Colonic mucosa (tissue), 4 donors: ENCODE measurements around the gene MRPS5. TPM values are rescaled to one million over a fixed set of nuclear protein-coding genes. Genes with fewer than 3 reads are reported as not detected.
"Not testable (repeated sequence)": the region's sequence is repeated elsewhere in the genome, so short reads cannot be mapped to it uniquely, and the experiment has no call there.

Experiments used
- DNase-seq: peaks from one replicate; pipeline ENCODE4 v3.0.0-alpha.2; 2020
- H3K27ac ChIP-seq: fragments of 200-600 bp; one replicate; pipeline ENCODE4 v1.8.0; 2021
- H3K27me3 ChIP-seq: fragments of 200-600 bp; one replicate; pipeline ENCODE4 v1.8.0; 2021
- H3K36me3 ChIP-seq: fragments of 200-600 bp; one replicate; pipeline ENCODE4 v1.8.0; 2021
- H3K4me1 ChIP-seq: fragments of 200-600 bp; one replicate; pipeline ENCODE4 v1.8.0; 2021; ENCODE audit warnings: mild to moderate bottlenecking
- H3K4me3 ChIP-seq: fragments of 200-600 bp; one replicate; pipeline ENCODE4 v1.8.0; 2021
- H3K9ac ChIP-seq, 2 donors: one replicate each; pipeline ENCODE4 v1.7.0; 2013; ENCODE audit warnings: control low read depth in 2 of 2, low read depth in 2 of 2, low read length in 2 of 2
- H3K9me3 ChIP-seq: fragments of 200-600 bp; one replicate; pipeline ENCODE4 v1.8.0; 2021
- CTCF ChIP-seq: fragments of 200-600 bp; IDR thresholded peaks from one replicate; pipeline ENCODE4 v1.8.0; 2022; ENCODE audit warnings: antibody characterized with exemption, mild to moderate bottlenecking
- intact Hi-C: fragments of 100-400 bp; cut with DNase I; formaldehyde crosslinking; loops from one replicate; pipeline ENCODE4 v1.14.1; 2022
- total RNA-seq, 2 donors: library from RNA; stranded (reverse); fragmentation: NEBNext Ultra II Directional in 1 of 2; extraction: Animal tissue kit (Norgen Biotek cat#: 25700) in 1 of 2; gene quantifications; one replicate each; pipeline ENCODE4 v1.2.1, GENCODE V29; 2021
- donor health status: healthy.
- donor health status: DM: no; HTN: no; CAD: no.
- donor health status: DM: no; HTN: no; CAD: no.

Gene MRPS5
- total RNA-seq, 2 donors from 2014 or later = 68.8 to 87.3 TPM

DNA sequence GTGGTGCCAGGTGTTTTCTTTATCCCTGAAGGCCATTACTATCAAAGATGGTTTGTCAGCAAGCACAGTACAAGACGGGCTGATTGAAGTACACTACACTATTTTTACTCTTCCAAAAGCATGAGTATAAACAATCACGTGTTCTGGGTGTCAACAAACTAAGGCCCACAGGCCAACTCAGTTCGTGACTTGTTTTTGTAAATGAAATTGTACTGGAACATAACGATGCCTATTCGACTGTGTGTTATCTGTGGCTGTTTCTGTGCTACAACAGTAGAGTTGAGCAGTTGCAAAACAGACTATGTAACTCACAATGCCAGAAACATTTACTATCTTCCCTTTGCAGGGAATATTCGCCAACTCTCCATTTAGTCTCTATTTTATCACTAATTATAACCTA, 12.3 kb downstream of the MRPS5 start:
- H3K36me3 ChIP-seq = peaks cover 20% of the 10 kb centered on the region
- H3K9ac ChIP-seq = no peak overlapping the region
- no peaks in the 10 kb centered on the region for H3K4me1 ChIP-seq
- intact Hi-C loops = no loop called here
- no peak overlapping the region for H3K27ac ChIP-seq
- no peak for TF ChIP-seq CTCF
- DNase-seq = no peak
- H3K9me3 ChIP-seq = no peaks in the 10 kb centered on the region
- H3K27me3 ChIP-seq = no peaks in the 10 kb centered on the region
- H3K4me3 ChIP-seq = no peak overlapping the region

DNA sequence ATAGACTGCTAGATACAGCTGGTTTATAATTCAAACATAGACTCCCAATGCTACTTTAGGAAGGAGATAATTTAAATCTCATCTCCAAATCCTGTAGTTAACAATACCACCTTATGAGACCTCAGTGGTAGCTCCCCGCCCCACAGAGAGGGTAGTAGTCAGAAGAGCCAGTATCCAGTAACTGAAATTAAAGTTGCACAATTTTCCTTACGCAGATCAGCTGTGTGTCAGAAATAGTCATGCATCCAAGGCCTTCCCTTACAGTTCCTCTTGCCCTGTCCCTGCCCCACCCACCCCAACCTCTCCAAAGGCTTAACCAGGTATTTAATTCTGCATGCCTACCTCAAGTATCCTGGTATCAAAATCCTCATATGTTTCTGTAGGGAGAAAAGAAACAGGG, 15.5 kb downstream of the MRPS5 start:
- Histone ChIP-seq H3K36me3 (peaks cover 19% of the 10 kb centered on the region), H3K4me1 (no peaks in the 10 kb centered on the region), H3K9ac (no peak overlapping the region), H3K27ac (no peak overlapping the region), H3K27me3 (no peaks in the 10 kb centered on the region), H3K4me3 (no peak overlapping the region), H3K9me3 (no peaks in the 10 kb centered on the region)
- intact Hi-C loops = no loop called here
- DNase-seq = no peak
- TF ChIP-seq CTCF = no peak

DNA sequence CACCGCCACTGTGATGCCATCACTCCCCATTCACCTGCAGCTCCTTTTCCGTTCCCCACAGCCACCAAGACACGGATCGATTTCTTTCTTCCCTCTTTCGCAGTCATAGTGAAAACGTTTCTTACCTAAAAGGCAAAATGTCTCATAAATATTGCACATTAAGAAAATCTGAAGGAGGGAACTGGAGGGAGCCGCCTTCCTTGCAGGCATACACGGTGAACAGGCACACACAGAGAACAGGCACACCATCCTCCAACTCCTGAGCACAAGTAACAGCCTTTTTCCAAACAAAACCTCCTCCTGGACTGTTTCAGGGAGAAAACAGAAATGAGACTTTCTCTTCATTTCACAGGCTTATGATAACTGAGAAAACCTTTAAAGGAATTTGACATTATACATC, 17.0 kb downstream of the MRPS5 start:
- intact Hi-C loops = no loop called here
- peaks cover 24% of the 10 kb centered on the region for H3K36me3 ChIP-seq
- no peak overlapping the region for H3K9ac ChIP-seq

DNA sequence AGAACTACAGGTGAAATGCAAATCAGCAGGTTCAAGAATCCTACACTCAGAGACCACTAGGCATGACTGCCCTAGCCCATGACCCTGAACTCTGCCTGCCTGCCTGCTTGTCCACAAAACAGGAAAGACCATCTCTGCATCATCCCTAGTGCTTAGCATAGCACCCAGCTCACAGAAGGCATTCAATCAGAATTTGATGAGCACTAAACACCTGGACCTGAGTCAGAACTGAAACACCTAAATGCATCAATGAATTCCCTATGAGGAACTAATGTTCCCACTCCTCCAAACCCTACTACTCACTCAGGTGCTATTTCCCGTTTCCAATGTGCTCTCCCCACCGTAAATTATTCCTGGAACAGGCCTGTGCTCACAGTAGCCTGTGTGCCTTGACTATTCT, 21.7 kb downstream of the MRPS5 start:
- no peak overlapping the region for H3K9ac ChIP-seq
- intact Hi-C loops = no loop called here
- H3K36me3 ChIP-seq = peaks cover 21% of the 10 kb centered on the region
- H3K4me3 ChIP-seq = no peak overlapping the region
- H3K9me3 ChIP-seq = no peaks in the 10 kb centered on the region
- TF ChIP-seq CTCF = no peak
- DNase-seq = no peak
- no peak overlapping the region for H3K27ac ChIP-seq
- H3K27me3 ChIP-seq = no peaks in the 10 kb centered on the region
- H3K4me1 ChIP-seq = no peaks in the 10 kb centered on the region

More for the DNA sequence above, 17.0 kb downstream of the MRPS5 start:
- no peaks in the 10 kb centered on the region for H3K9me3 ChIP-seq
- no peak for TF ChIP-seq CTCF
- H3K4me1 ChIP-seq = no peaks in the 10 kb centered on the region
- no peaks in the 10 kb centered on the region for H3K27me3 ChIP-seq
- no peak overlapping the region for H3K27ac ChIP-seq
- DNase-seq = no peak
- H3K4me3 ChIP-seq = no peak overlapping the region

GRCh38 chr2:95098273-95098672, 23.3 kb downstream of the MRPS5 start:
- DNase-seq, H3K9ac ChIP-seq, H3K9me3 ChIP-seq, H3K4me3 ChIP-seq, H3K27me3 ChIP-seq, intact Hi-C loops, H3K4me1 ChIP-seq, H3K27ac ChIP-seq: not testable (repeated sequence)
- H3K36me3 ChIP-seq = peaks cover 15% of the 10 kb centered on the region

DNA sequence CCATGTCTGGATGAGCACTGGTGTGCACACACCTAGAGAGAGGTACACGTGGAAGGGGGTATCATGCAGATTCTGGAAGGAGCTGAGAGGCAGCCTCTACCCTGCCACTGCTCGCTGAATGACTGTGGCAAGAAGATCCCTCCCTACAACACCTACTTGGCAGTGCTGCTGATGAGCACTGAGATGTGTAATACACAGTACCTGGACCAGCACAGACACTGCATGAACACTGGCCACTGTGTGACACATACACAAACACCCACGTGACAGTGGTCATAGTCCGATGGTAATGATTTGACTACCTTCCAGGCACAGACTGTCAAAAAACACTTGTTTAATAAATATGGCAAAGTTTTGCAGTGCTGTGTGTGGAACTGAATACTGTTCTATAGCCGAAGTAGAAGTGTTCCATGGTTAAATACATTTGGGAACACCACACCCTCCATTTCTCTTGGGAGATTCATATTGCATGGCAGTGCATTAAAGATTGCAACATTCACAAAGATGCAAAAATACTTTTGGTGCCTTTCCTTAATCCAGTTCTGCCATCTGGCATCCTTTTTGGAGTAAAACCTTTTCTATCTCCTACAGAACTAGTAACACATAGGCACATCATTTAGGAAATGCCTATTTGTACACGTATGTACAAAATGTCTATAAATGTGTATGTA, 29.6 kb downstream of the MRPS5 start:
- TF ChIP-seq CTCF = no peak
- DNase-seq = no peak
- H3K9ac ChIP-seq = no peak overlapping the region
- no peaks in the 10 kb centered on the region for H3K4me1 ChIP-seq
- H3K27ac ChIP-seq = no peak overlapping the region
- no peaks in the 10 kb centered on the region for H3K9me3 ChIP-seq
- no peak overlapping the region for H3K4me3 ChIP-seq
- intact Hi-C loops = no loop called here
- no peaks in the 10 kb centered on the region for H3K27me3 ChIP-seq
- H3K36me3 ChIP-seq = peaks cover 6% of the 10 kb centered on the region
